GM12872 (cell line): ENCODE data around the gene RBM25.

Experiments
- TF ChIP-seq, protein P1 (sequence below): IDR thresholded peaks from 3 replicates; pipeline ENCODE4 v1.5.1; 2011; ENCODE audit warnings: low read depth, mild to moderate bottlenecking, low read length, moderate library complexity; ENCODE audit not compliant: insufficient read depth

Gene RBM25

DNA sequence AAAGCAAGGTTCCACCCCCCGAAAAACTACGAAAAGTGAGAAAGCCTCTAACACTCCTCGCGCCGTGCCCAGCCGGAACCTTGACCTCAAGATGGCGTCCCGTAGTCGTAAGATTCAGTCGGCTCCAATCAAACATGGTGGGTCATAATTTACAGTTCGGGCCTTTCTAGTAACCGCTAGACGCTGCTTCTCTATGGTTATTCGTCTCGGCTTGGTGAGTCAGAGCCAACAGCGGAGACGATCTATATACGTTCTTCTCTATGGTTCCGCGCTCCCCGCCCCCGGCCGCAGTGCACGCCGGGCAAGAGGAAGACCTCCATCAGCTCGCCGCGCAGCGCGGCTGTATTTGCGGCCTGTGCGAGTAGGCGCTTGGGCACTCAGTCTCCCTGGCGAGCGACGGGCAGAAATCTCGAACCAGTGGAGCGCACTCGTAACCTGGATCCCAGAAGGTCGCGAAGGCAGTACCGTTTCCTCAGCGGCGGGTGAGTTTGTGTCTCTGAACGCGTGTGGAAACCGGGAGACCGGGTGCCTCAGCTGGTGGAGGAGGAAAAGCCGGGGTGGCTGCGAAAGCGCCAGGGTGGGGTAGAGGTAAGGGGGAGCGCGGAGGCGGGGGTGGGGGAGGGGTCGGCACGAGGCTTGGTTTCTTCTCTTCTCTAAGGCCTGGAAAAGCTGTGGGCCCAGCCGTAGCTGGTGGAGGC, at the start of gene RBM25:
TSS of gene RBM25 (plus strand) at position 311 of the 698 bp plus-strand sequence. CDS start 13,108 bp downstream, outside the sequence.
- TF ChIP-seq, protein P1, sequence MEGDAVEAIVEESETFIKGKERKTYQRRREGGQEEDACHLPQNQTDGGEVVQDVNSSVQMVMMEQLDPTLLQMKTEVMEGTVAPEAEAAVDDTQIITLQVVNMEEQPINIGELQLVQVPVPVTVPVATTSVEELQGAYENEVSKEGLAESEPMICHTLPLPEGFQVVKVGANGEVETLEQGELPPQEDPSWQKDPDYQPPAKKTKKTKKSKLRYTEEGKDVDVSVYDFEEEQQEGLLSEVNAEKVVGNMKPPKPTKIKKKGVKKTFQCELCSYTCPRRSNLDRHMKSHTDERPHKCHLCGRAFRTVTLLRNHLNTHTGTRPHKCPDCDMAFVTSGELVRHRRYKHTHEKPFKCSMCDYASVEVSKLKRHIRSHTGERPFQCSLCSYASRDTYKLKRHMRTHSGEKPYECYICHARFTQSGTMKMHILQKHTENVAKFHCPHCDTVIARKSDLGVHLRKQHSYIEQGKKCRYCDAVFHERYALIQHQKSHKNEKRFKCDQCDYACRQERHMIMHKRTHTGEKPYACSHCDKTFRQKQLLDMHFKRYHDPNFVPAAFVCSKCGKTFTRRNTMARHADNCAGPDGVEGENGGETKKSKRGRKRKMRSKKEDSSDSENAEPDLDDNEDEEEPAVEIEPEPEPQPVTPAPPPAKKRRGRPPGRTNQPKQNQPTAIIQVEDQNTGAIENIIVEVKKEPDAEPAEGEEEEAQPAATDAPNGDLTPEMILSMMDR: no peak

DNA sequence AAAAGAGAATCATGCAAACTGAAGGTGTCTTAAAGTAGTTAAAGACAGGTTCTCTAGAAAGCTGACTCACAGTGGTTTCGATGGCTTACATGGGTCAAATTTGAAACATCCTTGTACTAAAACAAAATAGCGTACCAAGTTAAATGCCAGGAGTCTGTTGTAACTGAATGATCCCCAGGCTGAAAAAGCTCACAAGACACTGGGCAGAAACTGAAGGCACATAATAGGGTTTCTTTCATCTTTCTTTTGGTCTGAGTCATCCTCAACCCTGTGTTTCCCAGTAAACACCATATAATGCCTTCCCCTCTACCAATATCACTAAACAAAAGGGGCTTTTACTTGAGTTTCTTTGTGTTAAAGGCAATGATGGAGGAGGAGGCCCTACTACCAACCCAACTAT, 44.2 kb upstream of the RBM25 start:
- TF ChIP-seq, protein P1: no peak

GRCh38 chr14:73022051-73022450, 36.3 kb upstream of the RBM25 start:
- TF ChIP-seq, protein P1: no peak

DNA sequence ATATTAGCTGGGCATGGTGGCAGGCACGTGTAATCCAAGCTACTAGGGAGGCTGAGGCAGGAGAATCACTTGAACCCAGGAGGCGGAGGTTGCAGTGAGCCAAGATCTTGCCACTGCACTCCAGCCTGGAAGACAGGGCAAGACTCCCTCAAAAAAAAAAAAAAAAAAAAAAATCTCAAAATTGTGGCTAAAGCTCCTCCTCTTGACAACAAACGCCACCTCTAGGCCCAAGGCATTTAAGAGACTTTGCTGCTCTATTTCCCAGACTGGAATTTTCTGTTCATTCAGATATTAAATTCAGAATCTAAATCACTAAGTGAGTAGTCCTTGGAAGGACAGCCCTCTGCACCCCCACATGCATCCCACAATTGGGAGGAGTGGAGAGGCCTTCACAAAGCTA, 32.8 kb upstream of the RBM25 start:
- TF ChIP-seq, protein P1: no peak

- TF ChIP-seq, protein P1: no peak
These were observed 32.0 kb upstream of the RBM25 start for GRCh38 chr14:73026243-73026844.

- TF ChIP-seq, protein P1: no peak
These were observed 31.3 kb upstream of the RBM25 start, which contains the start of gene ZFYVE1 for GRCh38 chr14:73026845-73027542. TSS of gene ZFYVE1 (minus strand) at chr14:73027106. CDS start at chr14:73024508, 2,598 bp downstream.

DNA sequence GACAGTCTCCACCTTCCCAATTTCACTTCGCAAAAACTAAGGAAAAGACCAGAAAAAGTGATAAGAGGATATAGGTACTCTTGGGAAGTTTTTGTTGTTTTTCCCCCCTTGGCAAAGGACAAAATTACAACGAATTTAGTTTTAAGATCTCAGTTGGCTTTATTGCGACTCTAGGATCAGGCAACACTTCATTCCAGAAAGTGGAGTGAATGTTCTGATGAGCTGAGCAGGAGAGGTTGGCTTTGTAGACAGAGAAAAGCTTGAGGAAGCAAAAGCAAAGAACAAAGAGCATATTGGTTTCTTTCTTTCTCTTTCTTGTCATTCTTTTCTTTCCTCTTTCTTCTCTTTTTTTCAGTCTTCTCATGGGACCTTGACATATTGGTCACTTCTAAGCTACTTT, 30.8 kb upstream of the RBM25 start:
- TF ChIP-seq, protein P1: no peak
